Omental fat pad (tissue), 4 donors: Measurements from ENCODE around the gene OSBPL10. TPM values are rescaled to one million over a fixed set of nuclear protein-coding genes. Genes with fewer than 3 reads are reported as not detected.

Source experiments
- ATAC-seq: fragments of 150-250 bp; one replicate; pipeline ENCODE4 v1.9.1; 2016; ENCODE audit warnings: mild to moderate bottlenecking, moderate library complexity; ENCODE audit not compliant: low FRiP score
- DNase-seq: peaks from one replicate; pipeline ENCODE4 v3.0.0-alpha.2; 2019; ENCODE audit warnings: low spot score
- total RNA-seq, 4 donors: library from RNA; depleted of rRNA; stranded (reverse); fragments of >200 nt; gene quantifications; one replicate each; pipeline ENCODE4 v1.1.0, GENCODE V29; 2016
- TF ChIP-seq, protein P1 (sequence below), 3 donors: fragments of 450-650 bp; IDR thresholded peaks; one replicate each; pipeline ENCODE4 v1.5.1; 2016 to 2017; ENCODE audit warnings: antibody characterized with exemption in 3 of 3, mild to moderate bottlenecking in 3 of 3, moderate library complexity in 2 of 3

Gene OSBPL10
- total RNA-seq, 4 donors from 2014 or later = 6.3 to 67.1 (median 10.5) TPM

DNA sequence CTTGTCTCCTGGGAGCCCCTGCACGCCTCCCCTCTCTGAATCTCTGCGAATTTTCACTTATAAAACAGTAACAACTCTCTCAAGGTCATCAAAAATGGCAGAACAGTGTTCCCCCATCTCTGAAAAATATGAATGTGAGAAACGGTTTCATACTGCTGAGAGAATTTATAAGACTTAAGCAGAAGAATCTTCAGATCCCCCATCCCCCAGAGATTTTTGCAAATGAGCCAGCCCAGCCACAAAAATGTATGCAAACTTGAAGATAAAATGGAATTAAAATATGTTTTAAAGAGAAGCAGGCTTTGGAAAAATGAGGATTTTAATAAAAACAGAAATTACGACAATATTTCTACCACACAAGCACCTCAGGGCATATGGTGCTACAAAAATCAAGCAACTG, 275.3 kb downstream of the OSBPL10 start:
- no peak for ATAC-seq
- TF ChIP-seq, protein P1, sequence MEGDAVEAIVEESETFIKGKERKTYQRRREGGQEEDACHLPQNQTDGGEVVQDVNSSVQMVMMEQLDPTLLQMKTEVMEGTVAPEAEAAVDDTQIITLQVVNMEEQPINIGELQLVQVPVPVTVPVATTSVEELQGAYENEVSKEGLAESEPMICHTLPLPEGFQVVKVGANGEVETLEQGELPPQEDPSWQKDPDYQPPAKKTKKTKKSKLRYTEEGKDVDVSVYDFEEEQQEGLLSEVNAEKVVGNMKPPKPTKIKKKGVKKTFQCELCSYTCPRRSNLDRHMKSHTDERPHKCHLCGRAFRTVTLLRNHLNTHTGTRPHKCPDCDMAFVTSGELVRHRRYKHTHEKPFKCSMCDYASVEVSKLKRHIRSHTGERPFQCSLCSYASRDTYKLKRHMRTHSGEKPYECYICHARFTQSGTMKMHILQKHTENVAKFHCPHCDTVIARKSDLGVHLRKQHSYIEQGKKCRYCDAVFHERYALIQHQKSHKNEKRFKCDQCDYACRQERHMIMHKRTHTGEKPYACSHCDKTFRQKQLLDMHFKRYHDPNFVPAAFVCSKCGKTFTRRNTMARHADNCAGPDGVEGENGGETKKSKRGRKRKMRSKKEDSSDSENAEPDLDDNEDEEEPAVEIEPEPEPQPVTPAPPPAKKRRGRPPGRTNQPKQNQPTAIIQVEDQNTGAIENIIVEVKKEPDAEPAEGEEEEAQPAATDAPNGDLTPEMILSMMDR (IDR thresholded peaks at IDR 0.05) = no peak
- no peak for DNase-seq

DNA sequence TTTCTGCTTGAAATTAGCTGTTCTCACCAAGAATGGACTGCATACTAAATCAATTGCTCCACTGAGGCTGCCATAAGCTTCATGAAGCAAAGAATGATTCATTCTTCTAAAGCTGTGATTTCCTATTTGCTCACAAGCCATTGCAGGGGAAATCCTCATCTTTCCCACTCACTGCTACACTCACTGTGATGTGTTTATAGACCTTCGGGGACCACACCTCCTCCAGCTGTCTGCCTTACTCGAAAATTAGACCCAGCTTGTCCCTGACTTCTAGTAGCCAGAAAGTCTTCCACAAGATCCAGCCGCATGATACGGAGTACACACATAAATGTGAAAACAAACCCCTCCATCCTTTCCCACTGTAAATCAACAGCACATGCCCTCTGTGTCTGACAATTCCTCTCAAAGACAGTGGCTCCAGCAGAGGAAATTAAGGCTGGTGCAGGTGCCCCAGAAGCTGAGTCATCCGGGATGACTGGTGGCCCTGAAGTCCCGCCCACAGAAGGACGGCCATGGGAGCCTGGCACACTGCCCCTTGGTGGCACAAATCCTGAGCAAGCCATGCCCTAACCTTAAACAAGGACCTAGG, 276.4 kb downstream of the OSBPL10 start:
- TF ChIP-seq, protein P1 (IDR thresholded peaks at IDR 0.05) = no peak
- DNase-seq = no peak
- no peak for ATAC-seq

DNA sequence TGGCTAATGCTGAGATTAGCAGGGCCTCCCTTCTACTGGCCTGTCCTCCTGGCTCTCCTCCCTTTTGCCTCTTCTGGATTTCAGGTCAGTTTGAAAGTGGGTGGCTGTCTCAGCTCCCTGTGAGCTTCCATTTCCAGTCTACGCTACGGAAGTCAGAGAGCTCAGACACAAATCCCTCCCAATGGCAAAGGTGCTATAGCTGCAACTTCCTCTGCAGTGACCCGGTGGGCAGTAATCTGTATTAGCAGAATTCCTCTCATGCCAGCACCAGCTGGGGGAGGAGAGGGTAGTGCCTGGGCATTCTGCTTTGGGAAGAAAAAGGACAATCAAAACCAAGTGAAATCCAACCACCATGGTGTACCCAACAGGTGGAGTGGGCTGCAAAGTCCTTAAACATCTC, 276.9 kb downstream of the OSBPL10 start:
- no peak for ATAC-seq
- TF ChIP-seq, protein P1 (IDR thresholded peaks at IDR 0.05) = no peak
- no peak for DNase-seq

DNA sequence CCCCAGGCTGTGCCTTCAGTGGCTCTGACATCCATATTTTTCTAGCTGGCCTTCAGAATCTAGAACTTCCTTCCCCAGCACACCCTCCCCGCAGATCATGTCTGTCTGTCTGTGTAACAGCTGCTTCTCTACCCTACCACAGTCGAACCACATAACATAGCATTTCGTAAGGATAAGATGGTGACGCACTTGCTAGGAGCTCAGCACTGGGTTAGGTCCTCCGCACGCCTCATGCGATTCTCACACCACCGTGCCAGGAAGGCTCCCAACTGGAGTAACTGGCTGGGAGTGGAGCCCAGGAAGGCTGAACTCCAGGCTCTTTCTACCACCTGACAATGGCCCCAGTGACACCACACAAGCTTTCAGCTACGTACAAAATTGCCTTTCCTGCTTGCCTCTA, 279.8 kb downstream of the OSBPL10 start:
- TF ChIP-seq, protein P1 (IDR thresholded peaks at IDR 0.05) = no peak
- DNase-seq = no peak
- ATAC-seq = no peak

DNA sequence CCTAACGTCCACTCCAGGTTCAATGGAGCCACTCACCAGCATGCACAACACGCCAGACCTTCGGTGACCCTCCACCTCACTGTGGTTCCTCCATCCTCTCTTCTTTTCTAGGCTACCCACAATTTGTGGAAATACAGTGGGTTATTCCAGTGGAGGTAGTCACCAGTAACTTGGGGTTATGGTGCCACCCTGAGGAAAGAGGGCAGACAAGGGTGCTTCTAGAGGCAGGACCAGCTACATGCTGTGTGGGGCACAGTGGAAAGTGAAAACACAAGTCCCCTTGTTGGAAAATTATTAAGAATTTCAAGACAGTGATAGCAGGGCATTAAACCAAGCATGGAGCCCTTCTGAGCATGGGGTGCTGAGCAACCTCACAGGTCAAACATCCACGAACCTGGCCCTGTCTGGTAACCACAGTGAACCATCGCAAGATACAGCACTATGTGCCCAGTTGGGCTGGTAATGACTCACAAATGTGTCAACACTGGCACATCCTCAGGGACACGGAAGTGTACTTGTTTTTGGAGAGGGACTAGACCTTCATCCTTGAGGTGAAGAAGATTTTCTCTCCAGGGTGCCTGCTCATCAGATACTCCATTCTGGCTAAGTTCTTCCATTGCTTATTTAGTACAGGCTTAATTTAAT, 281.6 kb downstream of the OSBPL10 start:
- TF ChIP-seq, protein P1 (IDR thresholded peaks at IDR 0.05) = no peak
- no peak for ATAC-seq
- DNase-seq = no peak

DNA sequence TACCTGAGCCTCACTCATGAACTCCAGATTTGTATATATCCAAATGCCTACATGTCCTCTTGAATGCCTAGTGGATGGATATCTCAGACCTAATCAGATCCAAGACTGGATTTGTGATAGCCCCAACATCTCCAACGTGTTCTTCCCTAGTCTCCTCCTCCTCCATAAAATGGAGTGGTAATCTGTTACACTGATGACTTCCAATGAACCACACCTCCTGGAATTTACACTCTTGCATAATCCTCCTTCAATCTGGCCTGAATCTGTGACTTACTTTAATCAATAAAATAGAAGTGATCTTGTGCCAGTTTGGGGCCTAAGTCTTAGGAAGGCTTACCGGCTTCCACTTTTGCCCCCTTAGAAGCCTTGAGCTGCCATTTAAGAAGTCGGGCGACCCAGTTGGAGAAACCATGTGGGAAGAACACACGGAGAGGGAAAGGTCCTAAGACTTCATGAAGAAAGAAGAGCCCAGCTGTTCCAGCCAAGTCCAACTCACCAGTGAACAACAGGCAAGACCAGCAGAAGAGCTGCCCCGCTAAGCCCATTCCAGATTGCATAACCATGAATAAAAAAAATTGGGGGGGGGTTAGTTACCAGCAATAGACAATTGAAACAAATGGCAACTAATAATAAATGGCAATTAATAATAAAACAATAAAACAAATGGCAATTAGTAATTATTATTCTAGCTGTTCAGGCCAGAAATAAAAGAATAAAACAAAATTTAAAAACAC, 284.1 kb downstream of the OSBPL10 start:
- no peak for DNase-seq
- TF ChIP-seq, protein P1 (IDR thresholded peaks at IDR 0.05) = no peak
- ATAC-seq = no peak

DNA sequence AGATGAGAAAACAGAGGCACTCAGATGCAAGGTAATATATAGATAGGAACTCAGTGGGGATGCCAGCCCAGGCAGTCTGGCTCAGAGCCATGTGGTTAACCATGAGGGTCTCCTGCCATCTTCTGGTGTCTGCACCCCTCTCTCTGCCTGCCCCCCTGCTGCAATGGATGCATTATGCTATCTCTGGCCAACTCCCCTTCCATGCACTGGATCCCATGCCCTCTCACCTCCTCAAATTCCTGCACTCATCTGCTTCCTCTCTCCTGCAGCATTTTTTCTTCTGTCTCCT, 285.1 kb downstream of the OSBPL10 start:
- ATAC-seq = no peak
- TF ChIP-seq, protein P1 (IDR thresholded peaks at IDR 0.05) = no peak
- DNase-seq = no peak
